H9 (cell line): ENCODE results near the gene PRR12. TPM values are rescaled to one million over a fixed set of nuclear protein-coding genes. Genes with fewer than 3 reads are reported as not detected.
A peak's percentile ranks its signal among the peaks of the same experiment; 100 is the strongest.

Source experiments
- DNase-seq: peaks from one replicate; pipeline ENCODE4 v3.0.0-alpha.2; 2017
- H2AFZ ChIP-seq: one replicate; pipeline ENCODE4 v1.6.1; 2013; ENCODE audit warnings: mild to moderate bottlenecking, low read length, control low read depth, moderate library complexity
- H2AK5ac ChIP-seq: 2 replicates; pipeline ENCODE4 v1.6.1; 2013; ENCODE audit warnings: low read length, control low read depth, mixed read lengths; ENCODE audit not compliant: insufficient read length
- H2BK120ac ChIP-seq: one replicate; pipeline ENCODE4 v1.6.1; 2013; ENCODE audit warnings: low read depth, mild to moderate bottlenecking, low read length, control low read depth, inconsistent platforms; ENCODE audit not compliant: poor library complexity, severe bottlenecking
- H2BK12ac ChIP-seq: 2 replicates; pipeline ENCODE4 v1.6.1; 2013; ENCODE audit warnings: low read length, control low read depth, mixed read lengths, low read depth; ENCODE audit not compliant: insufficient read length
- H2BK15ac ChIP-seq: 2 replicates; pipeline ENCODE4 v1.6.1; 2013; ENCODE audit warnings: low read depth, low read length, control low read depth
- H2BK20ac ChIP-seq: one replicate; pipeline ENCODE4 v1.6.1; 2013; ENCODE audit warnings: low read depth, mild to moderate bottlenecking, low read length, control low read depth, inconsistent platforms; ENCODE audit not compliant: poor library complexity, severe bottlenecking
- H2BK5ac ChIP-seq: 2 replicates; pipeline ENCODE4 v1.6.1; 2013; ENCODE audit warnings: low read length, control low read depth, mixed read lengths; ENCODE audit not compliant: insufficient read length
- H3K14ac ChIP-seq: 2 replicates; pipeline ENCODE4 v1.6.1; 2013; ENCODE audit warnings: low read length, control low read depth; ENCODE audit not compliant: insufficient read depth
- H3K18ac ChIP-seq: 2 replicates; pipeline ENCODE4 v1.6.1; 2013; ENCODE audit warnings: low read depth, mild to moderate bottlenecking, mixed read lengths, low read length, control low read depth; ENCODE audit not compliant: insufficient read length
- H3K23ac ChIP-seq: 2 replicates; pipeline ENCODE4 v1.6.1; 2013; ENCODE audit warnings: low read length, control low read depth, mixed read lengths, low read depth; ENCODE audit not compliant: insufficient read length
- H3K23me2 ChIP-seq: 2 replicates; pipeline ENCODE4 v1.6.1; 2013; ENCODE audit warnings: low read depth, mild to moderate bottlenecking, mixed read lengths, low read length, control low read depth; ENCODE audit not compliant: insufficient read length, poor library complexity, severe bottlenecking
- H3K27ac ChIP-seq: 2 replicates; pipeline ENCODE4 v1.5.1; 2013; ENCODE audit warnings: low read length, control low read depth, mixed read lengths, low read depth; ENCODE audit not compliant: insufficient read length
- H3K27me3 ChIP-seq: 2 replicates; pipeline ENCODE4 v1.6.1; 2013; ENCODE audit warnings: low read length, control low read depth, inconsistent platforms; ENCODE audit not compliant: insufficient read depth
- H3K4ac ChIP-seq: 2 replicates; pipeline ENCODE4 v1.6.1; 2013; ENCODE audit warnings: low read depth, mild to moderate bottlenecking, control low read depth, inconsistent platforms, low read length, moderate library complexity
- H3K4me1 ChIP-seq: 2 replicates; pipeline ENCODE4 v1.6.1; 2013; ENCODE audit warnings: low read length, control low read depth, inconsistent platforms; ENCODE audit not compliant: insufficient read depth
- H3K4me2 ChIP-seq: 2 replicates; pipeline ENCODE4 v1.6.1; 2013; ENCODE audit warnings: low read length, control low read depth, mixed read lengths; ENCODE audit not compliant: insufficient read length, insufficient read depth
- H3K56ac ChIP-seq: 2 replicates; pipeline ENCODE4 v1.6.1; 2013; ENCODE audit warnings: low read depth, mild to moderate bottlenecking, mixed read lengths, low read length, control low read depth; ENCODE audit not compliant: insufficient read length
- H3K79me1 ChIP-seq: 2 replicates; pipeline ENCODE4 v1.6.1; 2013; ENCODE audit warnings: low read depth, mild to moderate bottlenecking, moderate library complexity, low read length, control low read depth, inconsistent platforms; ENCODE audit not compliant: insufficient read depth, poor library complexity, severe bottlenecking
- H3K79me2 ChIP-seq: 2 replicates; pipeline ENCODE4 v1.6.1; 2013; ENCODE audit warnings: low read length, control low read depth, inconsistent platforms; ENCODE audit not compliant: insufficient read depth
- H3K9ac ChIP-seq: 2 replicates; pipeline ENCODE4 v1.6.1; 2013; ENCODE audit warnings: low read length, control low read depth, mixed read lengths; ENCODE audit not compliant: insufficient read length; ENCODE audit errors: extremely low read depth
- H3K9me3 ChIP-seq: one replicate; pipeline ENCODE4 v1.6.1; 2013; ENCODE audit warnings: low read depth, low read length, inconsistent platforms; ENCODE audit not compliant: control insufficient read depth
- H3T11ph ChIP-seq: one replicate; pipeline ENCODE4 v1.6.1; 2013; ENCODE audit warnings: mild to moderate bottlenecking, low read length, control low read depth, inconsistent platforms
- H4K20me1 ChIP-seq: one replicate; pipeline ENCODE4 v1.6.1; 2013; ENCODE audit not compliant: control insufficient read depth, insufficient read length, insufficient read depth
- H4K5ac ChIP-seq: 2 replicates; pipeline ENCODE4 v1.6.1; 2013; ENCODE audit warnings: low read depth, mild to moderate bottlenecking, mixed read lengths, low read length, control low read depth; ENCODE audit not compliant: insufficient read length
- H4K8ac ChIP-seq: replicated peaks from 2 replicates; pipeline ENCODE4 v1.6.1; 2013; ENCODE audit warnings: low read length, control low read depth, mixed read lengths, low read depth; ENCODE audit not compliant: insufficient read length
- H4K91ac ChIP-seq: 2 replicates; pipeline ENCODE4 v1.6.1; 2013; ENCODE audit warnings: low read depth, mild to moderate bottlenecking, moderate library complexity, mixed read lengths, low read length, control low read depth; ENCODE audit not compliant: insufficient read length
- H3K27ac Mint-ChIP-seq, 3 experiments: 2 replicates in 2 of 3; 3 replicates in 1 of 3; pipeline ENCODE4 v1.8.0; 2020 to 2021; ENCODE audit warnings: mixed read lengths in 3 of 3, mild to moderate bottlenecking in 1 of 3, moderate library complexity in 1 of 3
- H3K27me3 Mint-ChIP-seq: 2 replicates; pipeline ENCODE4 v1.8.0; 2021; ENCODE audit warnings: low read depth, mild to moderate bottlenecking, moderate library complexity, mixed read lengths
- H3K36me3 Mint-ChIP-seq, 3 experiments: 2 replicates in 2 of 3; 3 replicates in 1 of 3; pipeline ENCODE4 v1.8.0; 2020 to 2021; ENCODE audit warnings: low read depth in 3 of 3, mixed read lengths in 3 of 3; ENCODE audit not compliant: insufficient read depth in 1 of 3
- H3K4me1 Mint-ChIP-seq, 2 experiments: 2 replicates each; pipeline ENCODE4 v1.8.0; 2020; ENCODE audit warnings: mixed read lengths in 2 of 2
- H3K4me3 Mint-ChIP-seq, 2 experiments: 2 replicates in 1 of 2; 3 replicates in 1 of 2; pipeline ENCODE4 v1.8.0; 2020 to 2021; ENCODE audit warnings: mild to moderate bottlenecking in 2 of 2, mixed read lengths in 2 of 2, moderate library complexity in 1 of 2
- H3K9me3 Mint-ChIP-seq, 2 experiments: 2 replicates in 1 of 2; 3 replicates in 1 of 2; pipeline ENCODE4 v1.8.0; 2020; ENCODE audit warnings: mild to moderate bottlenecking in 2 of 2, mixed read lengths in 2 of 2, moderate library complexity in 1 of 2
- WGBS: extraction: QIAGEN DNeasy Blood & Tissue Kit; methylation state at CpG from one replicate; pipeline ENCODE4 v1.1.7; 2013; ENCODE audit warnings: missing lambda C conversion rate, low lambda C conversion rate, mixed read lengths; ENCODE audit not compliant: insufficient read length; ENCODE audit errors: extremely low coverage; 5-methylcytosine and 5-hydroxymethylcytosine counted together
- total RNA-seq: library from RNA; stranded (reverse); gene quantifications from 2 replicates; pipeline ENCODE4 v1.2.1, GENCODE V29; 2021
- TF ChIP-seq, protein P1 (sequence below): fragments of 200-600 bp; sonication (generic); conservative IDR thresholded peaks from 3 replicates; pipeline ENCODE4 v1.8.0; 2021; ENCODE audit warnings: antibody characterized with exemption, mild to moderate bottlenecking

The PRR12 gene
- total RNA-seq, 1 experiment from 2014 or later, result 65.9 TPM

DNA sequence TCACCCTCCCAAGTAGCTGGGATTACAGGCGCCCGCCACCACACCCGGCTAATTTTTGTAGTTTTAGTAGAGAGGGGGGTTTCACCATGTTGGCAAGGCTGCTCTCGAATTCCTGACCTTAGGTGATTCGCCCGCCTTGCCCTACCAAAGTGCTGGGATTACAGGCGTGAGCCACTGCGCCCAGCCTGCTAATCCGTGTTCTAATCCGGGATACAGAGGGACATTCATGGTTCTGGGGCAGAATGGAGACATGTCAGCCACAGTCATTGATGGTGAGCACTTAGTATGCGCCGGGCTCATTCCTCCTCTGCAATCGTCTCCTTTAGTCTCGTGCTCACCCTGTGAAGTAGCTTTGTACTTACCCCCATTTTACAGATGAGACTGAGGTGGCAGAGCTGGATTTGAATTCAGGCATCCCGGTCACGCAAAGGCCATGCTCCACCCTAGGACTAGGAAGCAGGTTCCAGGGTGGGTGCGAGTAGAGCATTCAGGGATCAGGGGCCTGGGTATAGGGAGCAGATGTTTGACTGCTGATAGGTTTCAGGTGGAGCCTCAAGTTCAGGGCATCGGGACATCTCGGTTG, 40.7 kb downstream of the PRR12 start:
- Histone ChIP-seq H3K4me2 (no peak overlapping the region), H3K56ac (no peak overlapping the region), H3K9ac (no peak overlapping the region), H3K23me2 (no peaks in the 10 kb centered on the region), H2BK120ac (no peak overlapping the region), H3K9me3 (no peaks in the 10 kb centered on the region), H2AFZ (no peak overlapping the region), H3K79me2 (no peaks in the 10 kb centered on the region), H3T11ph (no peak overlapping the region), H4K20me1 (peaks cover 2% of the 10 kb centered on the region), H3K23ac (no peak overlapping the region), H3K4me1 (no peaks in the 10 kb centered on the region), H4K91ac (no peak overlapping the region), H3K14ac (no peak overlapping the region), H3K27me3 (no peaks in the 10 kb centered on the region), H2BK20ac (no peak overlapping the region), H2BK12ac (no peak overlapping the region), H2BK5ac (no peak overlapping the region), H3K18ac (no peak overlapping the region), H3K79me1 (no peaks in the 10 kb centered on the region), H4K5ac (no peak overlapping the region), H3K4ac (no peak overlapping the region), H2BK15ac (no peak overlapping the region), H3K27ac (no peak overlapping the region), H4K8ac (no peak overlapping the region), H2AK5ac (no peak overlapping the region)
- Mint-ChIP-seq H3K4me3 (no peak overlapping the region), H3K9me3 (no peaks in the 10 kb centered on the region), H3K4me1 (peaks cover 21 to 24% of the 10 kb centered on the region in 2 experiments), H3K36me3 (peaks cover 9 to 25% (median 18%) of the 10 kb centered on the region in 3 experiments), H3K27me3 (peaks cover 12% of the 10 kb centered on the region), H3K27ac (peak overlapping the region in 1 of 3 experiments; percentile 55; a peak in 1 of 7 replicates)
- TF ChIP-seq, protein P1, sequence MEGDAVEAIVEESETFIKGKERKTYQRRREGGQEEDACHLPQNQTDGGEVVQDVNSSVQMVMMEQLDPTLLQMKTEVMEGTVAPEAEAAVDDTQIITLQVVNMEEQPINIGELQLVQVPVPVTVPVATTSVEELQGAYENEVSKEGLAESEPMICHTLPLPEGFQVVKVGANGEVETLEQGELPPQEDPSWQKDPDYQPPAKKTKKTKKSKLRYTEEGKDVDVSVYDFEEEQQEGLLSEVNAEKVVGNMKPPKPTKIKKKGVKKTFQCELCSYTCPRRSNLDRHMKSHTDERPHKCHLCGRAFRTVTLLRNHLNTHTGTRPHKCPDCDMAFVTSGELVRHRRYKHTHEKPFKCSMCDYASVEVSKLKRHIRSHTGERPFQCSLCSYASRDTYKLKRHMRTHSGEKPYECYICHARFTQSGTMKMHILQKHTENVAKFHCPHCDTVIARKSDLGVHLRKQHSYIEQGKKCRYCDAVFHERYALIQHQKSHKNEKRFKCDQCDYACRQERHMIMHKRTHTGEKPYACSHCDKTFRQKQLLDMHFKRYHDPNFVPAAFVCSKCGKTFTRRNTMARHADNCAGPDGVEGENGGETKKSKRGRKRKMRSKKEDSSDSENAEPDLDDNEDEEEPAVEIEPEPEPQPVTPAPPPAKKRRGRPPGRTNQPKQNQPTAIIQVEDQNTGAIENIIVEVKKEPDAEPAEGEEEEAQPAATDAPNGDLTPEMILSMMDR, result no peak
- WGBS, result no CpG with 5 or more reads among the region's 19 CpGs
- DNase-seq, result no peak
